ENCODE measurements around the gene RBBP8NL.

RBBP8NL gene

GRCh38 chr20:62419759-62420158 is 7.6 kb downstream of the RBBP8NL start:
- no peak for DNase-seq

- DNase-seq = no peak
Observed at GRCh38 chr20:62418709-62419487, 8.4 kb downstream of the RBBP8NL start.

GRCh38 chr20:62417981-62418708 is 9.2 kb downstream of the RBBP8NL start:
- DNase-seq = no peak

- no peak for DNase-seq
Observed at GRCh38 chr20:62416651-62417637, 10.4 kb downstream of the RBBP8NL start.

GRCh38 chr20:62415354-62416111 is 11.8 kb downstream of the RBBP8NL start:
- DNase-seq = no peak

GRCh38 chr20:62413896-62414481 is 13.3 kb downstream of the RBBP8NL start:
- DNase-seq = no peak

GRCh38 chr20:62413025-62413570 is 14.2 kb downstream of the RBBP8NL start:
- no peak for DNase-seq

GRCh38 chr20:62412194-62413024 is 14.9 kb downstream of the RBBP8NL start:
- no peak for DNase-seq

GRCh38 chr20:62411479-62412193 is 15.7 kb downstream of the RBBP8NL start:
- DNase-seq = no peak

- no peak for DNase-seq
Observed at GRCh38 chr20:62410746-62411478, 16.4 kb downstream of the RBBP8NL start.

- peak; percentile 58 for DNase-seq
Observed at GRCh38 chr20:62409931-62410745, 17.2 kb downstream of the RBBP8NL start.

GRCh38 chr20:62409086-62409853 is 18.1 kb downstream of the RBBP8NL start:
- no peak for DNase-seq

GRCh38 chr20:62408640-62409039 is 18.7 kb downstream of the RBBP8NL start:
- DNase-seq = no peak

- DNase-seq = no peak
Observed at GRCh38 chr20:62408055-62408454, 19.3 kb downstream of the RBBP8NL start.

GRCh38 chr20:62407221-62407992 is 19.9 kb downstream of the RBBP8NL start, which contains the start of gene CABLES2:
CABLES2 (minus strand) TSS chr20:62407285; CDS start chr20:62407276, 9 bp downstream.
- peak; percentile 91 for DNase-seq

- DNase-seq = no peak
Observed at GRCh38 chr20:62406635-62407176, 20.6 kb downstream of the RBBP8NL start.

Data from CD4-positive, alpha-beta T cell treated with Interleukin-17A for 4 hours (primary cell).